AG09309 (cell line): Measurements from ENCODE around the gene ATP2A3.

Experiments
- DNase-seq: peaks from one replicate; pipeline ENCODE4 v3.0.0-alpha.2; 2010; ENCODE audit warnings: low read depth
- H3K4me3 ChIP-seq: 2 replicates; pipeline ENCODE4 v1.5.1; 2011; ENCODE audit warnings: mild to moderate bottlenecking, low read depth, low read length, moderate library complexity; ENCODE audit not compliant: control insufficient read depth
- CTCF ChIP-seq: IDR thresholded peaks from 2 replicates; pipeline ENCODE4 v1.5.1; 2011; ENCODE audit warnings: mild to moderate bottlenecking, low read depth, low read length, inconsistent platforms; ENCODE audit not compliant: insufficient read depth, control insufficient read depth; ENCODE audit errors: missing control alignments

Gene ATP2A3

GRCh38 chr17:3885271-3885670, 79.0 kb downstream of the ATP2A3 start:
- DNase-seq = no peak
- no peak for TF ChIP-seq CTCF
- H3K4me3 ChIP-seq = no peak overlapping the region

GRCh38 chr17:3884188-3884587, 80.0 kb downstream of the ATP2A3 start:
- no peak overlapping the region for H3K4me3 ChIP-seq
- TF ChIP-seq CTCF = no peak
- DNase-seq = no peak

GRCh38 chr17:3882276-3882675, 82.0 kb downstream of the ATP2A3 start:
- no peak for DNase-seq
- no peak for TF ChIP-seq CTCF
- H3K4me3 ChIP-seq = no peak overlapping the region

- no peak for TF ChIP-seq CTCF
- H3K4me3 ChIP-seq = no peak overlapping the region
- no peak for DNase-seq
These were observed 83.3 kb downstream of the ATP2A3 start for GRCh38 chr17:3880983-3881382.

- TF ChIP-seq CTCF = no peak
- DNase-seq = no peak
- no peak overlapping the region for H3K4me3 ChIP-seq
These were observed 84.4 kb downstream of the ATP2A3 start for GRCh38 chr17:3879591-3880417.

GRCh38 chr17:3879186-3879585, 85.1 kb downstream of the ATP2A3 start:
- DNase-seq = no peak
- no peak for TF ChIP-seq CTCF
- no peak overlapping the region for H3K4me3 ChIP-seq

- no peak for TF ChIP-seq CTCF
- no peak for DNase-seq
- H3K4me3 ChIP-seq = no peak overlapping the region
These were observed 87.0 kb downstream of the ATP2A3 start for GRCh38 chr17:3877220-3877619.
